Measurements from ENCODE around the gene TACSTD2. TPM values are rescaled to one million over a fixed set of nuclear protein-coding genes. Genes with fewer than 3 reads are reported as not detected.

The TACSTD2 gene
- total RNA-seq, 4 donors from 2014 or later: 5.7 to 13.0 (median 8.9) TPM

DNA sequence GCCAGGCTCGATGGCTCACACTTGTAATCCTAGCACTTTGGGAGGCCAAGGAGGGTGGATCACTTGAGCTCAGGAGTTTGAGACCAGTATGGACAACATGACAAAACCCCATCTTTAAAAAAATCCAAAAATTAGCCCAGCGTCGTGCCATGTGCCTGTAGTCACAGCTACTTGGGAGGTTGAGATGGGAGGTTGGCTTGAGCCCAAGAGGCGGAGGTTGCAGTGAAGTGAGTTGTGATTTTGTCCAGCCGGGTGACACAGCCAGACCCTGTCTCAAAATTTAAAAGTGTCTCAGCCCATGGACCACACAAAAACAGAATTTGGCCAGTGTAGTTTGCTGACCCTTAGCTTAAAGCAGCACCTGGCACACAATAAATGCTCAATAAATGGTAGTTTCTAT is 11.3 kb upstream of the TACSTD2 start:
- 84% methylated on average over 5 of the region's 5 CpGs for WGBS, 2 donors
- Histone ChIP-seq H3K9me3 (no peaks in the 10 kb centered on the region), H3K27me3 (no peaks in the 10 kb centered on the region), H3K36me3 (no peaks in the 10 kb centered on the region), H3K4me3 (replicated peaks in 1 of 3) (no peak overlapping the region), H3K27ac (no peak overlapping the region), H3K4me1 (peaks cover 22 to 38% of the 10 kb centered on the region in 2 donors)
- TF ChIP-seq, protein P1, sequence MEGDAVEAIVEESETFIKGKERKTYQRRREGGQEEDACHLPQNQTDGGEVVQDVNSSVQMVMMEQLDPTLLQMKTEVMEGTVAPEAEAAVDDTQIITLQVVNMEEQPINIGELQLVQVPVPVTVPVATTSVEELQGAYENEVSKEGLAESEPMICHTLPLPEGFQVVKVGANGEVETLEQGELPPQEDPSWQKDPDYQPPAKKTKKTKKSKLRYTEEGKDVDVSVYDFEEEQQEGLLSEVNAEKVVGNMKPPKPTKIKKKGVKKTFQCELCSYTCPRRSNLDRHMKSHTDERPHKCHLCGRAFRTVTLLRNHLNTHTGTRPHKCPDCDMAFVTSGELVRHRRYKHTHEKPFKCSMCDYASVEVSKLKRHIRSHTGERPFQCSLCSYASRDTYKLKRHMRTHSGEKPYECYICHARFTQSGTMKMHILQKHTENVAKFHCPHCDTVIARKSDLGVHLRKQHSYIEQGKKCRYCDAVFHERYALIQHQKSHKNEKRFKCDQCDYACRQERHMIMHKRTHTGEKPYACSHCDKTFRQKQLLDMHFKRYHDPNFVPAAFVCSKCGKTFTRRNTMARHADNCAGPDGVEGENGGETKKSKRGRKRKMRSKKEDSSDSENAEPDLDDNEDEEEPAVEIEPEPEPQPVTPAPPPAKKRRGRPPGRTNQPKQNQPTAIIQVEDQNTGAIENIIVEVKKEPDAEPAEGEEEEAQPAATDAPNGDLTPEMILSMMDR (IDR thresholded peaks at IDR 0.05): no peak
- no peak for TF ChIP-seq POLR2A (IDR thresholded peaks at IDR 0.05)
- intact Hi-C loops (cut with DNase I): no loop called here
- DNase-seq: no peak

DNA sequence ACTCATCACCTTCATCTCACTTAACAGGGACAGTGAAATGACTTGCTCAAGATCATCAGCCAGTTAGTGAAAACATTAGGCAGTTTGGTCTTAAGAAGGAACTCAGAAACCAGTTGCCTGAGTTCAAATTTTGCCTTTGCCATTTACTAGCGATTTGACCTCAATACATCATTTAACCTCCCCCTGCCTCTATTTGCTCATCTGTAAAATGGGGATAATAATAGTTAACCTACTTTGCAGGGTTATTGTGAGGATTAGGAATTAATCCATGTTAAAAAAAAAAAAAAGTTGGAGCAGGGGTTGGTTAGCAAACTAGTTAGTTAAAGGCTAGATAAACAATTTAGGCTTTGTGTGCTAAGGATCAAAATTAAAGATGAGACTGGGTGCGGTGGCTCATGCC is 10.6 kb upstream of the TACSTD2 start:
- Histone ChIP-seq H3K27me3 (no peaks in the 10 kb centered on the region), H3K9me3 (no peaks in the 10 kb centered on the region), H3K27ac (no peak overlapping the region), H3K4me3 (replicated peaks in 1 of 3) (no peak overlapping the region), H3K4me1 (peaks cover 18 to 33% of the 10 kb centered on the region in 2 donors), H3K36me3 (no peaks in the 10 kb centered on the region)
- 92 to 95% methylated on average over 2 of the region's 2 CpGs for WGBS, 2 donors
- intact Hi-C loops (cut with DNase I): no loop called here
- DNase-seq: no peak
- TF ChIP-seq, protein P1 (IDR thresholded peaks at IDR 0.05): no peak
- no peak for TF ChIP-seq POLR2A (IDR thresholded peaks at IDR 0.05)

DNA sequence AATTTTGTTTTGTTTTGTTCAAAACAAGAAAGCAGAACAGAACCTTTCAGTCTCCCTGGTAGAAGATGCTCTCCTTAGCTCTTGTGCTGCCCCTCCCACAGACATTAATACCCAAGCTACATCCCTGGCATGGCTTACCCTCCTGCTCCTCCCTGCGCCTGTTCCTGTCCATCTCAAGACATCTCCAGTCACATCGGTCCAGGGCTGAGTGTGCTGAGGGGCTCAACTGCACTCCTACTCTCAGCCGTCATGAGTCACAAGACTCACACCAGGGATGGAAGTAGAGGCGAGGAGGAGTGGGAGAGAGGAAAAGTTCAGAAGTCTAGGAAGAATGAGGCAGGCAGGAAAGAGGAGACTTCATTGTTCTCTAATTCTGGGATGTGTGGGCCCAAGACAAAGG is 9.2 kb upstream of the TACSTD2 start:
- Histone ChIP-seq H3K4me1 (peaks cover 11 to 24% of the 10 kb centered on the region in 2 donors), H3K36me3 (no peaks in the 10 kb centered on the region), H3K4me3 (replicated peaks in 1 of 3) (no peak overlapping the region), H3K27me3 (no peaks in the 10 kb centered on the region), H3K9me3 (no peaks in the 10 kb centered on the region), H3K27ac (no peak overlapping the region)
- intact Hi-C loops (cut with DNase I): no loop called here
- 82 to 89% methylated on average over 4 of the region's 4 CpGs for WGBS, 2 donors
- no peak for TF ChIP-seq POLR2A (IDR thresholded peaks at IDR 0.05)
- TF ChIP-seq, protein P1 (IDR thresholded peaks at IDR 0.05): no peak
- DNase-seq: no peak

DNA sequence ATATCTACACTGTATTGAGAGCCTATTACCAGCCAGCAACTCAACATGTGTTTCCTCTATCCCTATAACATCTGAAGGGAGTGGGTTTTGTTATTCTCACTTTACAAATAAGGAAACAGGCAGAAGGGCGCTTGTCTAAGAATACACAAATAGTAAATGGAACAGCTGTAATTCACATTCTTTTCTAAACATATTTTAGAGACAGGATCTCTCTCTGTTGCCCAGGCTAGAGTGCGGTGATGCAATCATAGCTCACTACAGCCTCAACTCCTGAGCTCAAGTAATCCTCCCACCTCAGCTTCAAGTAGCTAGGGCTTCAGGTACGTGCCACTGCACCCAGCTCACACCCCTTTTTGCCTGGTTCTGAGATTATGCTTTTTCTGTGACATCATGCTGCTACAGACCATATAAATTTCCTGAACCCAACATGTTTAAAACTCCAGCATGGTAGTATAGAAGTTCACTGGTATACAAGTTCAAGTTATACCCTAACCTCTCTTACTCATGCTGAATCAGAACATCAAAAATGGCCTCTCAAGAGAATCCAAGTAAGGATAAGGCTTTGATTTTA is 8.6 kb upstream of the TACSTD2 start:
- WGBS, 2 donors: 62 to 69% methylated on average over 3 of the region's 3 CpGs
- TF ChIP-seq POLR2A (IDR thresholded peaks at IDR 0.05): no peak
- TF ChIP-seq, protein P1 (IDR thresholded peaks at IDR 0.05): no peak
- peak; percentile 40 to 44 for DNase-seq

DNA sequence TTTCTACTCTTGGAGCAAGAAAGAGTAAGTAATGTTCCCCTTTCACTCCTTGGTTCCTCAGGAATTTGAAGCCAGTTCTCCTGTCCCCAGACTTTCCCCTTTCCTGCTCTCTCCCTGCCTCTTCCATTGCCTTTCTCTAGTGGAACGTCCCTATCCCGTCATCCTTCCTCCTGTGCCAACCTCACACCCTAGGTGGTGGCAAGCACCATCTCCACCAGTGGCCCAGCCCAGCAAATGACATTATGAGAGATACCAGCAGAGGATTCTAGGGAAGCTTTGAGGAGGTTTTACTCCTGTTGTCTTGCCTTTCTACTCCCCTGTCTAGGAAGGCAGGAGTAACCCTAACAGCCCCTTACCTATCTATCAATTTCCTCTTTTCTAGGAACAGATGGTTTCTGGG is 8.1 kb upstream of the TACSTD2 start:
- no peaks in the 10 kb centered on the region for H3K36me3 ChIP-seq
- TF ChIP-seq, protein P1 (IDR thresholded peaks at IDR 0.05): no peak
- TF ChIP-seq POLR2A (IDR thresholded peaks at IDR 0.05): no peak
- H3K27me3 ChIP-seq: no peaks in the 10 kb centered on the region
- no peak for DNase-seq
- no peak overlapping the region for H3K4me3 ChIP-seq (replicated peaks in 1 of 3)
- intact Hi-C loops (cut with DNase I): no loop called here
- WGBS, 2 donors: 62 to 76% methylated on average over 2 of the region's 2 CpGs
- no peaks in the 10 kb centered on the region for H3K9me3 ChIP-seq
- H3K4me1 ChIP-seq: peaks cover 11 to 25% of the 10 kb centered on the region in 2 donors
- peak overlapping the region in 1 of 3 donors; percentile 45 for H3K27ac ChIP-seq

More for the DNA sequence above, 8.6 kb upstream of the TACSTD2 start:
- Histone ChIP-seq H3K9me3 (no peaks in the 10 kb centered on the region), H3K4me3 (replicated peaks in 1 of 3) (no peak overlapping the region), H3K27me3 (no peaks in the 10 kb centered on the region), H3K36me3 (no peaks in the 10 kb centered on the region), H3K27ac (no peak overlapping the region), H3K4me1 (peaks cover 11 to 24% of the 10 kb centered on the region in 2 donors)
- intact Hi-C loops (cut with DNase I): no loop called here
